Dermis blood vessel endothelial cell (primary cell): ENCODE data around the gene TMEM218. TPM values are rescaled to one million over a fixed set of nuclear protein-coding genes. Genes with fewer than 3 reads are reported as not detected.

Source experiments
- DNase-seq: peaks from one replicate; pipeline ENCODE4 v3.0.0; 2010
- total RNA-seq: library from RNA; depleted of rRNA; stranded (reverse); fragments of >200 nt; gene quantifications from 2 replicates; pipeline ENCODE4 v1.2.3, GENCODE V29; 2014

The TMEM218 gene
- total RNA-seq, 1 donor from 2014 or later: 24.2 TPM

DNA sequence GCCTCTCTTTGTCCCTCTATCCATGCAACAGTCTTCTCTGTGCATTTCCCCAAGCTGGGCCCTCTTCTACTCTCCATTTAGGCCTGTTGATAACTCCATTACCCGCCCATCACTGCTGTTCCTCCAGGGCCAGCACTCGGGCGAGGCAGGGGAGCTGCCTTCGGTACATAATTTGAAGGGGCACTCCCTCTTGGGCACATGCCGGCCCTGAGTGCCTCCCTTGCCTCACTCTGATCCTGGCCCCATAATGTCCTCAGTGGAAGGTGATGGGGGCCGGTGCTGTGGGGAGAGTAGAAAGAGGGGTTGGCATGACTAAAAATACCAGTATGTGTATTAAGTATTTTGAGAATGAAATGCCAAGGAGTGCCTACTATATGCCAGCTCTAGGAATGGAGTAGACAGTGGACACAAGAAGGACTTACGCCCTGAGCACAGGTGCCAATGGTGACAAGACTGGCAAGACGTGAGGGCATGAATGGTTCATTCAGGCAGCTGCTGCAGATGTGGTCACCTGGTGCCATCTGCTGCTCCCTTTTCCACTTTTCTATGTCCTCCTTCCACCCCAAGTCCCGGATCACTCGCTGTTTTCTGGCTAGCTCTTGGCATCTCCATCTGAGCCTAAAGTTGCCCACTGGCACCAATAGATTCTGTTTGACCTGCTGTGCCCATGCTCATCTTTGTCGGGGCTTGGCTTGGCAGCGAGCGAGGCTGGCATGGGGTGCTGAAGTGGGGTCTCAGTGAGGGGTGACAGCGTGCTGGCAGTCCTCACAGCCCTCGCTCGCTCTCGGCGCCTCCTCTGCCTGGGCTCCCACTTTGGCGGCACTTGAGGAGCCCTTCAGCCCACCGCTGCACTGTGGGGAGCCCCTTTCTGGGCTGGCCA, 22.6 kb downstream of the TMEM218 start:
- DNase-seq: no peak

DNA sequence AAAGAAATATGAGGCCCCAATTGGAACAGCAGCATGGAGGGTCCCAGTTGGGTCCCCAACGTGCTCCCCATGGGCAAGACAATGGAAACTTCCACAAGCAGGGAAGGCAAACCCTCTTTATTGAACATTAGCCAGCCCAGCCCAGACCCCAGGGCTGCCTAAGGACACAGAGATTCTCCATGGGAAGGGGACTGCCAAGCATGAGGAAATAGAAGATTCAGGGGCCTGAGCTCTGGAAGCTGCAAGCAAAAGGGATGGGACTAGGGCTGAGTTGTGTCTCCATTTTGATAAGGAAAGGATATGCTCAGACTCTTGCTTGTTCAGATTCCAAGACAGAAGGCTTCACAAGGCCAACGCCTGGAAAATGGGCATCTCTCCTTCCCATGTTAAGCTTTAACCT, 23.3 kb downstream of the TMEM218 start:
- DNase-seq: no peak

DNA sequence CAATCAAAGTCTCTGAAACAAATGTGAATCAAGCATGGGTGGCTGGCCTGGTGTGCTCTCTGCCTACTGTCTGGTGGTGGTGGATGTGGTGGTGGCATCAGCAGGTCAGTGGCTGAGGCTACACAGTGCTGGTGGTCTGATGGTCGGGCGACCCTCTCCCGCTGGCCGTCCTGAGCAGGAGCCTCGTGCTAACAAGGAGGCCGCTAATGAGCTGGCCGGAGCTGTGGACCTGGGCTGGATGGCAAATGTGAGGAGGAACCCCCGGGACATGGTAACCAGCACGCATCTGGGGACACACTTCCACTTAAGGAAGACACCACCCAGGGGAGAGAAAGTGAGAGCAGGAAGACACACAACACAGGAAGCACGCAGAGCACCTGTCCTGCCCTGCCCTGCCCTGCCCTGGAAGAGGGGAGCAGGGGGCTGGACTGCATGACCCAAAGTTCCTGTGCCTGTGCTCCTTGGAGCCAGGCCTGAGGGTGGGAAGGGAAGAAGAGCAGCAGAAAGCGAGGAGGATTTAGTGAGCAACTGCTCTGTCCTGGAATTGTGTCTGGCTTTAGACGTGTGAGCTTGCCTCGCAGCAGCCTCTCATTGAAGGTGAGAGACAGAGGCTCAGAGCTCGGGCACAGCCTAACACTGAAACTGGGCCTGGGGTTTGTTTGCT, 24.7 kb downstream of the TMEM218 start:
- DNase-seq: no peak

DNA sequence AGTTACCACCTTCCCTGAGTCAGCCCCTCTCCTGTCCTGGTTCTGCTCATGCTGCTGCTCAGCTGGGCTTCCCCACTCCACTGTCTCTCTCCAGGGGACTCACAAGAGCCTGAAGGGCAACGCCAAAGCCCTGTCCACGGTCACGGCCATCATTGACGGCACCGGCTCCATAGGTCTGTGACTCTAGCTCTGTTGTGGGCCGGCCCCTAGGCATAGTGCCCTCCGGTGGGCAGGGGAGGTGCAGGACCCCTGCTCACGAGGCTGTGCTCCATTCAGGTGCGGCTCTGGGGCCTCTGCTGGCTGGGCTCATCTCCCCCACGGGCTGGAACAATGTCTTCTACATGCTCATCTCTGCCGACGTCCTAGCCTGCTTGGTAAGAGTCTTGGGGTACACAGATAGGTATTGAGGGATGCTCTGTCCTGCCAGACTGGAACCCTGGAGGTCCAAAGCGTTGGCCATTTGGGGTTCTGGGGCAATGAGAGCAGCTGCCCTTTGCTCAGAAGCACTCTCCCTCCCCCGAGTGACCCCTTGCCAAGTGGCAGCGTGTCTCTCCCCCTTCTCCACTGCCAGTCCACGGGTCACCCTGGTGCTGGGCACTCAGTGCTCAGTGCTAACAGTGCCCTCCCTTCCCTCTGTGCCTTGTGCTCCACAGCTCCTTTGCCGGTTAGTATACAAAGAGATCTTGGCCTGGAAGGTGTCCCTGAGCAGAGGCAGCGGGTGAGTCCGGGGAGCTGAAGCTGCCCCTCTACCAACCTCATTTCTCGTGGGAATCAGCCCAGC, 25.9 kb downstream of the TMEM218 start:
- no peak for DNase-seq

DNA sequence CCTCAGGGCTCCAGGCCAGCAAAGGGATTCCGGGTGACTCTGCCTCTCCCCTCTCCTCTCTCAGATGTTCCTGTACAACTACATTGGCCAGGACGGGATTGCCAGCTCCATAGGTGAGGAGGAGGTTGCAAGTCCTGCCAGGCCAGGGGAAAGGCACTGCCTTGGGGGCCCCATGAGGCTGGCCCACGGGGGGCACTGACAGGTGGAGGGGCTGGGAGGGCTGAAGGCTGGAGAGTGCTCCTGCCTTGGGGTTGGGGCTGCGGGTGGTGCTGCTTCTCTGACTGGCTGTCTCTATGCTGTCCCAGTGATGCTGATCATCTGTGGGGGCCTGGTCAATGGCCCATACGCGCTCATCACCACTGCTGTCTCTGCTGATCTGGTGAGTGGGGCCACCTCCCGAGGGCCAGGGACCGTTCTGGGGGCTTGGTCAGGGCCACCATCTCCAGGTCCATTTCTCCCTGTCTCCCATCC, 26.6 kb downstream of the TMEM218 start:
- no peak for DNase-seq

DNA sequence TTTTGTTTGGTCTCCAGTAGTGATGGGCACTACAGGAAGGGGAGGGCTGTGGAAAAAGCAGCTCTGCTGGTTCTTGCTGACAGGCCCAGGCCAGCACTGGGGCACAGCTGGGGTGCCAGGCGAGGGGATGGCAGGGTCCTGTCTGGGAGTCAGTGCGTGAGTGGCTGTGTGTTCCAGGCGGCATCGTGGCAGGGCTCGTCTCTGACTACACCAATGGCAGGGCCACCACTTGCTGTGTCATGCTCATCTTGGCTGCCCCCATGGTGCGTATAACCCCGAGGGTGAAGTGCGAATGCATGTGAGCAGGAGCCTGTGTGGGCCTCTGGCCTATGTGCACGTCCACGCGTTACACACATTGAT, 27.4 kb downstream of the TMEM218 start:
- DNase-seq: no peak

DNA sequence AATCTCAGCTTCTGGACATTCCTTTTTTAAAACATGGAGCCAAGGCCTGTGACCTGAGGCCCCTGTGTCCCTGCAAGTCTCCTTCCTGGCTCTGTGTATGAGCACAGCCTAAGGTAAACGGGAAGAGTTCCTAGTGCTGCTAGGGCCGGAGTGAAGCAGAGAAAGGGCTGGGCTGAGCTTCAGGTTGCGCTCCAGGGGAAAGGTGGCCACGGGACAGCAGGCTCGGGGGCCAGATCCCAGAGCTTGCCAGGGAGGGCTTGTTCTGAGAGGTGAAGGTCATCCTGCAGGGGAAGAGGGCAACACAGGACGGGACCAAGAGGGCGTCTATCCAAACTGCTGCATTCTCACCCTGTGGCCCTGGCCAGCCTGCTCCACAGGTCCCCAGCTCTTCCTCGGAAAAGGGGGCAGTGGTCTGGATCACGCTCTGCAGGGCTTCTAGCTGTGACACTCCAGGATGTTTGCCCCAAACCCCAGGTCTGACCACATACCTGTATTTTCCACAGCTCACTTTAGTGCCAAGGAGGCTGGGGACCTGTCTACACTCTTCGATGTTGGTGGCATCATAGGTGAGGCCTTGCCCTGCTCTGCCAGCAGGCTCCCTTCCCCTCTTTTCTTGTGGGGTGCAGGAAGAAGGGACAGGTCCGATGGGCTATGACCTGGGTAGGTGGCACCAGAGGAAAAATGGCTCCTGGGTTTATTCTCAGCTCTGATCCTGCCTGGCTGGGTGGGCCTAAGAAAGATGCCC, 27.9 kb downstream of the TMEM218 start:
- no peak for DNase-seq

DNA sequence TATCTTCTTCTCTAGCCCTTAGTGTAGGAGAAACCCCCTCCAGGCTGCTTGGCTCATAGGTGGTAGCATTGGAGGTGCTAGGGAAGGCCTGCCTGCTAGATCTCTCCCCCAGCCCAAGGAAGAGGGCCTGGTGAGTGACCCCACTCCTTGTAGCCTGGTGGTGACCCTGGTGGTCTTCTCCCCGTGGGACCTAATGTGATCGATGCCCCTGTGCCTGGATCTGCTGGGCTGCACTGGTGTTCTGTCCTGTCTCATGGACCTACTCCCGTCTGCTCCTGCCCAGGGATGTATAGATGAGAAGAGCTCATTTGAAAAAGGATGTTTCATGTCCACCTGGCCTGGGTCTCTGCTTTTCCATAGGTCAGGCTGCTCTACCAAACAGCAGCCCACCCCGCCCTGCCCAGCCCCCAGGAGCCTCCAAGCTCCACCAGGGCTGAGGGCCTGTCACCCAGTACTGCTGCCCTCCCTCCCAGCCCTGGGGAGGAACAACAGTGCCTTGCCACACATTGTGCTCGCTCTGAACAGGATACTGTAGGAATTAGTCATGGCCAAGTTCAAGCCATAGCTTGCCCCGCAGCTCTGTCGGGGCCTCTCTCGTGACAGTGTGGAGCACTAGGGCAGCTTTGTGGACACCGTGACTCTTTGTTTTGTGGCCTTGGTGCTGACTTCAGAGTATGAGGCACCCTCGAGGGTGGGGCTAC, 28.7 kb downstream of the TMEM218 start:
- DNase-seq: peak; percentile 80

DNA sequence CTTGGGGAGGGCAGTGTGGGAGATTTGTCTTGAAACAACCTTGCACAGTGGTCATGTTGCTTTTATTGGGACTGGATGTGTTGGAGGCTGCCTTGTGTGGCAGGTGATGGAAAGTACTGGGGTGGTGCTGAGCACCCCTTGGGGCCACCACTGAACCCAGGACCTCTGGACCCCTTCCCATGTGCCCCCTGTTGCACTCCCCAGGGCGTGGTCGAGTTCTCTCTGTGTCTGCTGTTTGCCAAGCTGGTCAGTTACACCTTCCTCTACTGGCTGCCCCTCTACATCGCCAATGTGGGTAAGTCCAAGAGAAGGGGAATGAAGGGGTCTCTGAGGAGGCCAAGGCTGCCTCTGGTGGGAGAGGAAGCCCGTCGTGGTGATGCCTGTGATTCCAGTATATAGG, 29.4 kb downstream of the TMEM218 start:
- DNase-seq: no peak

DNA sequence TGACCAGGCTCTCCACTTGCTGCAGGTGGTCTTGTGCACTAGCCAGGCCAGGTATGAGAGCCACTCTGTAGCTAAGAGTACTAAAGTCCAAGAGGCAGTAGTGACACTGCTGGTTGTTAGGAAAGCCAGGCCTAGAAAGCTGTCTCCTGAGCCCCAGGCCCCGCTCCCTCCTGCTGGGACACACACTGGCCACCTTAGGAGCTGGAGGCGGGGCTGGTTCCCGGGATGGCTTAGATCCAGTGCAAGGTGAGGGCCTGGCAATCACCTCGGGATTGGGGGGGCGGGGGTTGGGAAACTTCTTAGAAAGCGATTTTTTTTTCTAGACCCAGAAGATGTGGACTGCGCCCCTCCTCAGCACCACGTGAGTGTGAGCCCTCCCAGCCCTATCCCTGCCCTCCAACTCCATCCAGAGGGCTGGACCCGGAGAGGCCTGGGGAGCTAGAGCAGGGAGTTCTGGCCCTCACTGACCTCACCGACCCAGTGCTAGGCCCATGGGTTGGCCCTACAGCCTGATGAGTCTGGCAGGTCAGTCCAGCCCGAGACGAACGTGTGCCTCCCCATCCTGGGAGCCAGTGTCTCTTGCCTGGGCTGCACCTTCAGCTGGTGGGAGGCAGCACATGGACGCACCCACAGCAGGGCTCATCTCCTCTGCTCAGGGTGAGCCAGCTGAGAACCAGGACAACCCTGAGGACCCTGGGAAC, 30.2 kb downstream of the TMEM218 start:
- no peak for DNase-seq

DNA sequence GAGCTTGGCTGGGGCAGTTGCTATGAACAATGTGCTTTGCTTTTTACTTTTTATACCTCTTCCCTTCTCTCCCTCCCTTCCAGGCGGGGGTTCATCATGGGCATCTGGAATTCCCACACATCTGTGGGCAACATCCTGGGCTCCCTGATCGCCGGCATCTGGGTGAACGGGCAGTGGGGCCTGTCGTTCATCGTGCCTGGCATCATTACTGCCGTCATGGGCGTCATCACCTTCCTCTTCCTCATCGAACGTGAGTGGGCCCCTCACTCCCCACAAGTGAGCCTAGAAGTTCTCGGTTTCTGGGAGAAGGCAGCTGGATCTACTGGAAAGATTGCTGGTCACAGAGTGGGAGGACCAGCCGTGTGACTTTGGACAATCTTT, 30.9 kb downstream of the TMEM218 start:
- DNase-seq: no peak

DNA sequence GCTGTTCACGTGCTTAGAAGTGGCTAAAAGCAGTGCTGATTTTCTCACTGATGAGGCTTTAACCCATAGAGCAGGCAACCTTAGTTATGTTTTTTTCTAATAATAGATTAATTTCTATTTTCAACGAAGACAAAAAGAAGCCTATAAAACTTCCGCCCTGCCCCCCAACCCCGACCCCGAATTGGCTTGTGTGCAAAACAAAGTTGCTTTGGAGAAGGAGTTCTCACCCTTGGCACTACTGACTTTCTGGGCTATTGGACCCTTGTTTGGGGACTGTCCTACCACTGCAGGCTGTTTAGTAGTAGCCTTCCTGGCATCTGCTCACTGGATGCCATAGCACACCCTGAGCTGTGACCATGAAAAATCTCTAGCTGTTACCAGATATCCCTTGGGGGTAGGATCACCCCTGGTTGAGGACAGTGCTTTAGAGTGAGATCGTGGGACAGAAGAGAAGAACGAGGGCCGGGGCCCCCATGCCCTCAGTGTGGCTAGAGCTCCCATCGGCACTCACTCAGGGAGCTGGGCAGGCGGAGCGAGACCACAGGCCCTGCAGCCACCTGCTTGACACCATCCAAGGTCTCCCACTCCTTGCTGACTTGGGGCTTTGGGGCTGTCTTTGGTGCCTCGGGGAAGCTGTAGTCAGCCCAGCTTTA, 31.4 kb downstream of the TMEM218 start:
- DNase-seq: no peak

DNA sequence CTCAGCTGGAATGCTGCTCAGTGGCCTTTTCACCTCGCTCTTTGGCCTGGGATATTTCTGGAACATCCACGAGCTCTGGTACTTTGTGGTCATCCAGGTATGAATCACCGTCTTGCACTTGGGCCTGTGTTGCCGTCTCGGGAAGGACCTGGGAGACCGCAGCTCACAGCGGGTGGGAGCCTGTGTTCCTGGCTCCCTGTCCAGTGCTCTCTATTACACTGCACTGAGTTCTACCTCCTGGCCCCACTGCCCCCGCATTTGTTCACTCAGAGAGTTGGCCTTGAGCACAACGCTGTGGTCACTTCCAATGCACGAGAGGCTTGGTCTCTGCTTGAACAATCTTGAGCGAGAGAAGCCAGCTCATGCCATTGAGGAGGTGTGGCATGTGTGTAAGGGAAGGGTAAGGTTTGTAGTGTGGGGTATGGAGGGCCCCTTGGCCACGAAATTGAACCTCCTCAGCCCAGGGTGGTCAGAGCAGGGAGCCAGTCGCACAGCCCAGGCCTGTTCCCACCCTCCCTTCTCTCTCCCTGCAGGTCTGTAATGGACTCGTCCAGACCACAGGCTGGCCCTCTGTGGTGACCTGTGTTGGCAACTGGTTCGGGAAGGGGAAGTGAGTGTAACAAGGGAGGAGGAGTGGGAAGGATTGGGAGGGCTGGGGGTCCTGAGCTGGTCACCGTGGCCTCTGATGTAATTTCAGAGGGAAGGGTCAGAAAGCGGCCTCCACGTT, 32.1 kb downstream of the TMEM218 start:
- no peak for DNase-seq

DNA sequence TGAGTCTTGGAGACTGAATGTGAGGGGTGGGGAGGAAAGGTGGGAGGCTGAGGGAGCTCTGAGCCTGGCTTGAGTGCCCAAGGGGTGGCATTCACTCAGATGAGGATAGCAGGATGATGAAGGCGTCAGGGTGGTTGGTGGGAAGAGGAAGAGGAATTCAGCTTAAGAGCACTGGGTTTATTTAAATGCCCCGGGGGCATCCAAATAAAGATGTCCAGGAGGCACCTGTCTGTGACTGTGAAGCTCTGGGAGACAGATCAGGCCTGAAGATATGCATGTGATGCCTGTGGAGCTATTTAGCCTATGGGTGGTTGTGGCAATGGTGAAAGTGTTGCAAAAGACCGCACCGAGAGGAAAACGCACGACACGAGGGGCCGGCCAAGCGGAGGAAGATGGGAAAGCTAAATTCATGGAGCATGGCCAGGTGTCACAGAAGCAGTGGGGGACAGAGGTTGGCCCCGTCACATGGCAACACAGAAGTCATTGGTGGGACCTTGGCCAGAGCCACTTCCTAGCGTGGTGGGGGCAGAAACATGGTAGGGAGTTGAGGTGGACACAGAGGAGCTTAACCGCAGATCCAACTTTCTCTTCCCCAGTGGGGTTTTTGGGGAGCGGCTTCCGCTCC, 32.8 kb downstream of the TMEM218 start:
- no peak for DNase-seq

DNA sequence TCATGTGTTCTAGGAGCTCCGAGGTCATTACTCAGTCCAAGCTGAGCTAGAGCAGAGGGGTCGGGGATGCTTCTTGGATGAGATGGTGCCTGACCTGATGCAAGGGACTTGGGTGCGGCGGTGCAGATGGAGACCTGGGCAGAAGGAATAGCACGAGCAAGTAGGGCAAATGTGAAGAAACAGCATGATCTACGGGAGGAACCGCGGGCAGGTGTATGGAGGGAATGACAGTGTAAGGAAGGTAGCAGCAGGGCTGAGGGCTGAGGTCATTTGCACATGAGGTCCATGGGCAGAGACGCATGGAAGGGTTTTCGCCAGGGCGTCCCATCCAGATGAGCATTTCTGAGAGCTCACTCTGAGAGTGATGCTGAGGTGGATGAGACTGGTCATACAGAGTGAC, 33.4 kb downstream of the TMEM218 start:
- DNase-seq: no peak

DNA sequence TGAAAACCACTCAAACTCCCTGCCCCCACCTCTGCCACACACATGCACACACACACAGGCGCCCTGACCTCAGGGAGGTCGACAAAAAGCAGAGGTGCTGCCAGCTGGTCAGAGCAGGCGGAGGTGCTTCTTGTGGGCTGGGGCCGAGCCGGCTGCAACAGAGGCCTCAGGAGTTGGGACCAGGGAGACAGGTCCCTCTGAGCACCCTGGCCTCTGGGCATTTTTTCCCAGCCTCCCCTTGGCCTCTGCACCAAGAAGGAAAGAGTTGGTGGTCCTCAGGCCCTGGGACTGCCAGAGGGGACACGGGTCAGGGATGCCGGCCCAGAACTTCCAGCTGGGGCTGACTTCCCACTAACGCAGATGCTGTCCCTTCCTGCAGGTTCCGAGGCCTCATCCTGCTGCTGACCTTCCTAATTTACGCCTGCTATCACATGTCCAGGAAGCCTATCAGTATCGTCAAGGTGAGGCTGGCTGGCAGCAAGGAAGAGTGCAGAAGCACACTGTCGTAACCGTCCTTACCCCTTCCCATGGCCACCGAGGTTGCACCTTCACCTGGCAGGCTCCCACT, 35.0 kb downstream of the TMEM218 start:
- no peak for DNase-seq

DNA sequence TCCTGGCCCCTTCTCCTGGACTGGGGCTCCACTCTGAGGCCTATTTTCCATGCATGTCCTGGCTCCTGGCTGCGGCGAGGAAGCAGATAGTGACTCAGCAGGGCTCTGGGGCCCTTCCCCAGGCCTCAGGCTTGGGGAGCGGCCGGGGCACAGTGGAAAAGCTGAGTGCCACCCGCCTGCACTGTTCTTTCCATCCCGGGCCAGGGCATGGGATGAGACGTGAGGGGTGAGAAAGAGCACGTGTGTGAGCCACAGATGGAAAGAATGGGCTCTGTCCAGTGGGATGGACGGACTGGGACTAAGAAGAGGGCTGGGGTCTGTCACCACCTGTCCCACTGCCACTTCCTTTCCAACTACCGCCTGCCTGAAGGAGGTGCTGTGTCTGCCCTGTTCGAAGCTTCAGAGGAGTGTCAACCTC, 35.5 kb downstream of the TMEM218 start:
- peak; percentile 48 for DNase-seq

DNA sequence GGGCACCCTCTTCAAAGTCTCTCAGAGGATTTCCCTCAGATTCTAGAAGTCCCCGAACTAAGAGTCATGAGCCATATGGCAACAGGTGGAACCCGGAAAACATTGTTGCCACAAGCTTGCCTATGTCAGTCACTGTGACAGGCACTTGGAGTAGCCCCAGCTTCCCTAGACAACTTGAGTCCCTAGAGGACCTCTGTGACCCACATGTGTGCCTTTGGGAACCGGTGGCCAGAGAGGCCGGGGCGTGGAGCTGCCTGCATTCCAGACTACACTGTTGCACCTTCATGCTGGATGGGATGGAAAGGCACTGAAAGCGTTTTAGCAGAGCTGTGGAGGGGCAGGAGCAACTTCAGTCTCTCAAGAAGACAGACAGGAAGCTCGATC, 36.2 kb downstream of the TMEM218 start:
- no peak for DNase-seq

DNA sequence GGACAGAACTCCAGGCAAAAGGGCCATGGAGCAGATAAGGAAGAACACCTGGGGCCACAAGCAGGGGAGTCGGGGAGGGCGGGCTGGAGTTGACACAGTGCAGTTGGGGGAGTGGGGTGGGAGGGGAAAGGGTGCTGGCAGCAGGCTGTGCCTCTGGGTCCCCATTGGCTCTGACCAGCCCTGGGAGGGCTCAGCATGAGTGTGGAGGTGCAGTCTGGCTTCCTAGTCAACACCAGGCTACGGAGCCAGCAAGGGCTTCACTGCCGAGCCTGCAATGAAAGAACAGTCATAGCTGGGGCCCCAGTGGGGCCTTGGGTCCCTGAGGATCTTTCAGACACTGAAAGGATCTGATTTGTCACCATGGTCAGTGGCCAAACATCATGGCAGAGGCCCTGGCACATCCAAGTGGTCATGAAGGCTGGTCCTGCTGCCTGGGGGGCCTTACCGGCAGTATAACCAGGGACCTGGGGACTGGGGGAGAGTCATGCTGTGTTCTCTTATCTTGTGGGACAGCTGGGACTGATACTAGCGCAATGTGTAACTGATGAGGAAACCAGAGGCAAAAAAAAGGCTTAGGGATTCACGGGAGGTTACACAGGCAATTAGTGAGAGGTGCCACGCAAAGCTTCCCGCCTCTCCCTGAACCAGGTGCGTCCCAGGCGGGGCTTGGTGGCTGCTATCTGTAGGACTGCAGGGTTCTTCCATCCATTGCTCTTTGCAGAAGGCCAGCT, 36.8 kb downstream of the TMEM218 start:
- DNase-seq: no peak
